ENCODE measurements around the gene DNAJC15. TPM values are rescaled to one million over a fixed set of nuclear protein-coding genes. Genes with fewer than 3 reads are reported as not detected.

The DNAJC15 gene
- total and polyA plus RNA-seq, 2 donors (not counting 3 experiments of a cell fraction or from before 2014, with no cell fraction given), result 21.8 to 40.8 TPM

DNA sequence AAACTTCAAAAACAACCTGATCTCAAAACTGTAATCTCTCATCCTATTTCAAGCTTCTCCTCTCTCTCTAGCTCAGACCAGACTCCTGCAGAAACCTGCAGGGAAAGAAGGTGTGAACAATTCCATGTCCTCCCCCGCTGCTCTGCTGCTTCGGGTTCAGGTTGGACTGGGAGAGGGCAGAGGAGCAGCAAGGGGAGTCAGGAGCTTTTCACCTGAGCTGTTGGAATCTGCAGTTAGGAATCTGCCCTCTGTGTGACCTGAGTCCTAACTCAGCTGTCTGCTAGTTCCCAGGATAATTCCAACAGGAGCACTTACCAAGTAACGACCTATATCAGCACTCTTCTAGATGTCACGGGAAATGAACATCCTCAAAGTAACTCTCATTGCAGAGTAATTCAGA lies 118.3 kb downstream of the DNAJC15 start:
- POLR2A ChIA-PET, result no interaction called here
- Histone ChIP-seq H2AFZ (ENCODE audit: low read depth, low read length) (no peak overlapping the region), H3K4me1 (ENCODE audit: control insufficient read depth, extremely low read depth, insufficient read depth, low read length) (no peaks in the 10 kb centered on the region), H3K4me3 (replicated peaks in 1 of 3; ENCODE audit: insufficient read depth in 1 of 3, low read depth in 1 of 3, low read length in 3 of 3) (no peak overlapping the region), H3K9ac (replicated peaks; ENCODE audit: extremely low read depth, insufficient read depth, low read length) (no peak overlapping the region), H3K9me3 (replicated peaks; ENCODE audit: control insufficient read depth, insufficient read depth, low read length) (no peaks in the 10 kb centered on the region), H3K27ac (ENCODE audit: insufficient read depth, low read depth, low read length) (no peak overlapping the region), H4K20me1 (replicated peaks; ENCODE audit: control insufficient read depth, extremely low read depth, insufficient read depth, low read length) (no peaks in the 10 kb centered on the region), H3K36me3 (ENCODE audit: control insufficient read depth in 2 of 2, extremely low read depth in 1 of 2, insufficient read depth in 2 of 2, low read length in 2 of 2) (no peaks in the 10 kb centered on the region), H3K4me2 (ENCODE audit: insufficient read depth, low read length) (no peak overlapping the region), H3K27me3 (ENCODE audit: control insufficient read depth in 2 of 2, insufficient read depth in 2 of 2, low read length in 2 of 2) (peaks cover 3 to 6% of the 10 kb centered on the region in 2 experiments), H3K9me1 (replicated peaks; ENCODE audit: control insufficient read depth, extremely low read depth, insufficient read depth, low read length) (no peaks in the 10 kb centered on the region), H3K79me2 (ENCODE audit: control insufficient read depth, insufficient read depth, low read length) (no peaks in the 10 kb centered on the region)
- intact Hi-C loops (cut with micrococcal nuclease) (no loop called here), dilution Hi-C loops (cut with MboI; ENCODE audit: extremely low pct_ligation_motif_present, low sequenced_read_pairs) (no loop called here)
- FAIRE-seq (no peak), DNase-seq (ENCODE audit: low read depth, low spot score) (no peak)
- BruUV-seq (replicated peaks), result no TSS peak
- CTCF ChIA-PET, result interaction anchor here (1.0 kb wide), 1 partner anchor 9 kb away, joined by 4 read pairs; no protein-coding TSS in a partner anchor
- TF ChIP-seq EZH2 (IDR thresholded peaks at IDR 0.05; ENCODE audit: borderline replicate concordance, low read depth, low read length, severe bottlenecking) (no peak), JUN (IDR thresholded peaks at IDR 0.05; ENCODE audit: borderline replicate concordance, insufficient read depth, insufficient read length, low read depth) (no peak), FOS (IDR thresholded peaks at IDR 0.05; ENCODE audit: borderline replicate concordance, insufficient read depth, low read length) (no peak), POLR2AphosphoS5 (IDR thresholded peaks at IDR 0.05; ENCODE audit: insufficient read depth, low read depth, low read length) (no peak), POLR2A (IDR thresholded peaks at IDR 0.05; ENCODE audit: low read depth, low read length) (no peak), GATA2 (IDR thresholded peaks at IDR 0.05; ENCODE audit: insufficient read depth, insufficient read length, low read depth, low read length) (no peak), MYC (IDR thresholded peaks at IDR 0.05; ENCODE audit: low read depth, low read length) (no peak)
- TF ChIP-seq, protein P1, sequence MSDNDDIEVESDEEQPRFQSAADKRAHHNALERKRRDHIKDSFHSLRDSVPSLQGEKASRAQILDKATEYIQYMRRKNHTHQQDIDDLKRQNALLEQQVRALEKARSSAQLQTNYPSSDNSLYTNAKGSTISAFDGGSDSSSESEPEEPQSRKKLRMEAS (IDR thresholded peaks at IDR 0.05; ENCODE audit: insufficient read depth, insufficient read length), result no peak
- TF ChIP-seq, protein P2, sequence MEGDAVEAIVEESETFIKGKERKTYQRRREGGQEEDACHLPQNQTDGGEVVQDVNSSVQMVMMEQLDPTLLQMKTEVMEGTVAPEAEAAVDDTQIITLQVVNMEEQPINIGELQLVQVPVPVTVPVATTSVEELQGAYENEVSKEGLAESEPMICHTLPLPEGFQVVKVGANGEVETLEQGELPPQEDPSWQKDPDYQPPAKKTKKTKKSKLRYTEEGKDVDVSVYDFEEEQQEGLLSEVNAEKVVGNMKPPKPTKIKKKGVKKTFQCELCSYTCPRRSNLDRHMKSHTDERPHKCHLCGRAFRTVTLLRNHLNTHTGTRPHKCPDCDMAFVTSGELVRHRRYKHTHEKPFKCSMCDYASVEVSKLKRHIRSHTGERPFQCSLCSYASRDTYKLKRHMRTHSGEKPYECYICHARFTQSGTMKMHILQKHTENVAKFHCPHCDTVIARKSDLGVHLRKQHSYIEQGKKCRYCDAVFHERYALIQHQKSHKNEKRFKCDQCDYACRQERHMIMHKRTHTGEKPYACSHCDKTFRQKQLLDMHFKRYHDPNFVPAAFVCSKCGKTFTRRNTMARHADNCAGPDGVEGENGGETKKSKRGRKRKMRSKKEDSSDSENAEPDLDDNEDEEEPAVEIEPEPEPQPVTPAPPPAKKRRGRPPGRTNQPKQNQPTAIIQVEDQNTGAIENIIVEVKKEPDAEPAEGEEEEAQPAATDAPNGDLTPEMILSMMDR (IDR thresholded peaks at IDR 0.05; ENCODE audit: extremely low read depth in 1 of 2, insufficient read depth in 1 of 2, low read depth in 1 of 2, low read length in 2 of 2), result no peak
